Measurements from ENCODE around the gene AUTS2.

AUTS2 gene

DNA sequence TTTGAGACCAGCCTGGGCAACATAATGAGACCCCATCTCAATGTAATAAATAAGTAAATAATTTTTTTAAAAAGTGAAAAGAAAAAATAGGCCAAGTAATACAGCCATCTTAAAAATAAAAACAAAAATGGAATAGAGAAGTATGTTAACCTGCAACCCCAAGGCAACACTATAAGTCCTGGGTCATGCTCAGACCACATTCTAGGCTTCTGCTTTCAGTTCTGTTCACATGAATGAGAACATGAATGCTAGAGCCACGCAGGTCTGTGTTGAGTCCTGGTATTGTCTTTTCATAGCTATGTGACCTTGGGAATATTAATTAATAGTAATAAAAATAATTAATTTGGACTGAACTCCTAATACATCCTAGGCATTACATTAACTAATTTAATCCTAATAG, 284.0 kb downstream of the AUTS2 start:
- Mint-ChIP-seq H3K4me3 (no peak overlapping the region), H3K27ac (no peak overlapping the region), H3K9me3 (ENCODE audit: low read depth) (no peaks in the 10 kb centered on the region), H3K27me3 (peaks cover 1% of the 10 kb centered on the region), H3K4me1 (ENCODE audit: low read depth) (no peaks in the 10 kb centered on the region), H3K36me3 (no peaks in the 10 kb centered on the region)

DNA sequence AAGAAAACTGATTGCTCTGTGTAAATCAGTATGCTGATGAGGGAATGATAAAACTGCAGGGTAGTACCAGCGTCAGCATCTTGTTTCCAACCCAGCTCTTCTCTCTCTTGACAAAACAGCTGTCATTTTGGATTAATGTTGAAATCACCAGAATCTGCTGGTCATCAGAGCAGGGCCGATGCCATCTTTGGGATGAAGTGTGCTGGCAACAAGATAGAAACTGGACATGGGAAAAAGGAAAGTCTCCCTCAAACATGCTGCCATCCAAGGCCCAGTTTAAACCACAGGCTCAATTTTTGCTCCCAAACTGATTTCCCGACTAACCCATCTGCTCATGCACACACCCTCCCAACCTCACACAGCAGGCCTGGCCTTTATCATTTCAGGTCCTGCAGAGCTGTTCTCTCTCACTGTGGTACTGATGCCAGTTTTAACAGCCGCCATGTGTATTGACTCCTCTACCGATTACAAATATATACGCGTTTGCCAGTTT, 285.2 kb downstream of the AUTS2 start:
- no peak overlapping the region for H3K4me3 Mint-ChIP-seq
- no peaks in the 10 kb centered on the region for H3K9me3 Mint-ChIP-seq (ENCODE audit: low read depth)
- H3K27ac Mint-ChIP-seq, result no peak overlapping the region
- no peaks in the 10 kb centered on the region for H3K36me3 Mint-ChIP-seq
- no peaks in the 10 kb centered on the region for H3K4me1 Mint-ChIP-seq (ENCODE audit: low read depth)
- peaks cover 1% of the 10 kb centered on the region for H3K27me3 Mint-ChIP-seq

DNA sequence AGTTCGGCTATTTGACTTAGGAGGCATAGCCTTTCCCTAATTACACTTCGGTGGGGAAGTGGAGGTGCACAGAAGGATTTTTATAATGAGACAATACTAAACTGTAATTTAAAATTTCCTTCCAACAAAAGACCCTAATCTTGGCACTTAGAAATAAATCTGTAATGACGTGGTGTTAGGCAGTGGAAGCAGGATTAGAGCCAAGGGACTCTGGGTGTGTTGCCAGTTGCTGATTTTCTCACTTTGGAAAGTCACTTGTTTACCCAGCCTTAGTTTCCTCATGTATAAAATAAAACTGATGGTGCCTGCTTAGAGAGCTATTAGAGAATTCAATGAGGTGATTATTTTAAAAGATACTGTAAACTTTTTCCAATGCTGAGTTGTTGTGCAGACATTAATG, 287.2 kb downstream of the AUTS2 start:
- Mint-ChIP-seq H3K4me1 (ENCODE audit: low read depth) (no peaks in the 10 kb centered on the region), H3K27me3 (no peaks in the 10 kb centered on the region), H3K36me3 (no peaks in the 10 kb centered on the region), H3K9me3 (ENCODE audit: low read depth) (no peaks in the 10 kb centered on the region), H3K4me3 (no peak overlapping the region), H3K27ac (no peak overlapping the region)

- Mint-ChIP-seq H3K9me3 (ENCODE audit: low read depth) (no peaks in the 10 kb centered on the region), H3K27me3 (no peaks in the 10 kb centered on the region), H3K4me3 (no peak overlapping the region), H3K36me3 (no peaks in the 10 kb centered on the region), H3K27ac (no peak overlapping the region), H3K4me1 (ENCODE audit: low read depth) (no peaks in the 10 kb centered on the region)
These were observed 291.2 kb downstream of the AUTS2 start for GRCh38 chr7:69889338-69889975.

DNA sequence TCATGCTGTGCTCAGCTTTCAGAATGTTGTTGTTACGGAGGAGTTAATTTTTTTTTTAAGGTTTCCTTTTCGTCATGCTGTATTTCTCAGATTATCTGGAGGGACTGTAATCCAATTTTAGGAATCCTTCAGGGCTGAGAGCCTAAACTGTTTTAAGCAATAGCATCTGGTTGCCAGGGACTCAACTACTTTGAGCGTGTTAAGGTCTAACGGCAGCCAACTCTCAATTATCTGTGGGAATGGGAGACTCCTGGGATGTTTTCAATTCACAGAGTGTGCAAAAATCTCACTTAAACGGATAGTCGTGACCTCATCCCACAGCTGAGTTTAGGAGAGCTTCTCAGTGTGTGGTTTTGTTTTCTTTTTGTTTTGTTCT, 291.7 kb downstream of the AUTS2 start:
- H3K36me3 Mint-ChIP-seq, result no peaks in the 10 kb centered on the region
- H3K27me3 Mint-ChIP-seq, result no peaks in the 10 kb centered on the region
- H3K4me3 Mint-ChIP-seq, result no peak overlapping the region
- no peaks in the 10 kb centered on the region for H3K9me3 Mint-ChIP-seq (ENCODE audit: low read depth)
- no peak overlapping the region for H3K27ac Mint-ChIP-seq
- no peaks in the 10 kb centered on the region for H3K4me1 Mint-ChIP-seq (ENCODE audit: low read depth)

DNA sequence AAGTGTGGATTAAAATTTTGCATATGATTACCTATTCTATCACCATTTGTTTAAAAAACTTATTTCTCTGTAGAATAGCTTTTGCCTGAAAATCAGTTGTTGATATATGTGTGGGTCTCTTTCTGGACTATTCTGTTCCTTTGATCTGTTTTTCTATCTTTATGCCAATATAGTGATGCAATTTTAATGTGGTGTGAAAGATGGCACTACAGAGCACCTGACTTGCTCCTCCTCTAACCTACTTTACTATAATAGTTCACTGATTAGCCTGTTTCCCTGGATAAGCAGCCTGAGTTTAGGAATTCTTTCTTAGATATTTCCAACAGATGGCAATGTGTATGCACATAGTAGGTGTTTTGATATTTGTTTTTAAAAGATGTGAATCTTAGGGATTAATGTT, 294.5 kb downstream of the AUTS2 start:
- H3K9me3 Mint-ChIP-seq (ENCODE audit: low read depth), result no peaks in the 10 kb centered on the region
- H3K27ac Mint-ChIP-seq, result no peak overlapping the region
- no peak overlapping the region for H3K4me3 Mint-ChIP-seq
- no peaks in the 10 kb centered on the region for H3K4me1 Mint-ChIP-seq (ENCODE audit: low read depth)
- no peaks in the 10 kb centered on the region for H3K27me3 Mint-ChIP-seq
- H3K36me3 Mint-ChIP-seq, result no peaks in the 10 kb centered on the region

- Mint-ChIP-seq H3K27me3 (no peaks in the 10 kb centered on the region), H3K4me1 (ENCODE audit: low read depth) (no peaks in the 10 kb centered on the region), H3K36me3 (no peaks in the 10 kb centered on the region), H3K9me3 (ENCODE audit: low read depth) (no peaks in the 10 kb centered on the region), H3K4me3 (no peak overlapping the region), H3K27ac (no peak overlapping the region)
These were observed 295.6 kb downstream of the AUTS2 start for GRCh38 chr7:69893906-69894305.

- H3K36me3 Mint-ChIP-seq, result no peaks in the 10 kb centered on the region
- no peaks in the 10 kb centered on the region for H3K9me3 Mint-ChIP-seq (ENCODE audit: low read depth)
- no peak overlapping the region for H3K27ac Mint-ChIP-seq
- H3K4me3 Mint-ChIP-seq, result no peak overlapping the region
- no peaks in the 10 kb centered on the region for H3K27me3 Mint-ChIP-seq
- no peaks in the 10 kb centered on the region for H3K4me1 Mint-ChIP-seq (ENCODE audit: low read depth)
These were observed 297.2 kb downstream of the AUTS2 start for GRCh38 chr7:69895446-69895845.

DNA sequence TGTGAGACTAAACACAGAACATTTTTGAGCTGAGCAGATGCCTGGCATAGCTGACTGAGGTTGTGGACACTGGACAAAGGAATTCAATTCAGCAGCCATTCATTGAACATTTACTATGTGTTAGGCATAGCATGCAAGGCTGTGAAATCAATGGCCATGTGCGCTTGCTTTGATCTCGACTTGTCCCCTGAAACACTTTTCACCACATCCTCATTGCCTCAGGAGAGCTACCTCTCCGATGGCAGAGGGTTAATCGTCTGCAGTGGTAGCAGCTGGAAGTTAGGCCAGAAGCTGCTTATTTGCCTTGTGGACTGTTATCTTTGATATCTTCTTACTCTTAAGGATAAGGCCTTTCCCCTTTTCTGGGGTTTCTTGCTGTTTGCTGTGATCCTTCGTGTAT, 297.8 kb downstream of the AUTS2 start:
- H3K9me3 Mint-ChIP-seq (ENCODE audit: low read depth), result no peaks in the 10 kb centered on the region
- H3K27me3 Mint-ChIP-seq, result no peaks in the 10 kb centered on the region
- H3K4me1 Mint-ChIP-seq (ENCODE audit: low read depth), result no peaks in the 10 kb centered on the region
- no peaks in the 10 kb centered on the region for H3K36me3 Mint-ChIP-seq
- no peak overlapping the region for H3K4me3 Mint-ChIP-seq
- H3K27ac Mint-ChIP-seq, result no peak overlapping the region

GRCh38 chr7:69898189-69898588, 299.9 kb downstream of the AUTS2 start:
- H3K36me3 Mint-ChIP-seq, result no peaks in the 10 kb centered on the region
- no peak overlapping the region for H3K4me3 Mint-ChIP-seq
- H3K27ac Mint-ChIP-seq, result no peak overlapping the region
- H3K4me1 Mint-ChIP-seq (ENCODE audit: low read depth), result no peaks in the 10 kb centered on the region
- H3K27me3 Mint-ChIP-seq, result peaks cover 2% of the 10 kb centered on the region
- H3K9me3 Mint-ChIP-seq (ENCODE audit: low read depth), result no peaks in the 10 kb centered on the region

- H3K27me3 Mint-ChIP-seq, result peaks cover 2% of the 10 kb centered on the region
- H3K9me3 Mint-ChIP-seq (ENCODE audit: low read depth), result no peaks in the 10 kb centered on the region
- no peaks in the 10 kb centered on the region for H3K36me3 Mint-ChIP-seq
- H3K27ac Mint-ChIP-seq, result no peak overlapping the region
- no peaks in the 10 kb centered on the region for H3K4me1 Mint-ChIP-seq (ENCODE audit: low read depth)
- H3K4me3 Mint-ChIP-seq, result no peak overlapping the region
These were observed 305.1 kb downstream of the AUTS2 start for GRCh38 chr7:69903410-69903809.

GRCh38 chr7:69906283-69906995, 308.2 kb downstream of the AUTS2 start:
- H3K36me3 Mint-ChIP-seq, result no peaks in the 10 kb centered on the region
- H3K27me3 Mint-ChIP-seq, result no peaks in the 10 kb centered on the region
- H3K4me3 Mint-ChIP-seq, result no peak overlapping the region
- no peaks in the 10 kb centered on the region for H3K9me3 Mint-ChIP-seq (ENCODE audit: low read depth)
- H3K4me1 Mint-ChIP-seq (ENCODE audit: low read depth), result no peaks in the 10 kb centered on the region
- H3K27ac Mint-ChIP-seq, result no peak overlapping the region

DNA sequence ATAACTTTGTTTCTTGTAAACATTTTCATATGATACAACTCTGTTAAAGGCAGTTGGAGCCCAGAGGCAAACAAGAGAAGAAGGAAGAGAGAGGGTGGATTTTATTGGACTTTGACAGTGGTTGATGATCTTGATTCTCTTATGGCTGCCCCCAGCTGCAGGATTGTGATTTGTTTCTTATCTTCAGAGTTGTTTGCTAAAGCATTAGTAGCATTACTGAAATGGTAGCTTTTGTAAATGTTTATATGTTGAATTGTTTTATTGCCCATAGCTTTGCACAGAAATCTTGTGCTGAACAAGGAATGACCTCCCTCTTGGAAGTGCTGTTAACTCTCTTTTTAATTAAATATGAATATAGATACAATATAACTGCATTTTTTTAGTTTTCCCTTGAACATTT, 309.4 kb downstream of the AUTS2 start:
- no peaks in the 10 kb centered on the region for H3K36me3 Mint-ChIP-seq
- H3K9me3 Mint-ChIP-seq (ENCODE audit: low read depth), result peaks cover 3% of the 10 kb centered on the region
- no peaks in the 10 kb centered on the region for H3K27me3 Mint-ChIP-seq
- H3K4me1 Mint-ChIP-seq (ENCODE audit: low read depth), result no peaks in the 10 kb centered on the region
- no peak overlapping the region for H3K27ac Mint-ChIP-seq
- no peak overlapping the region for H3K4me3 Mint-ChIP-seq

- Mint-ChIP-seq H3K9me3 (ENCODE audit: low read depth) (peaks cover 3% of the 10 kb centered on the region), H3K27ac (no peak overlapping the region), H3K27me3 (no peaks in the 10 kb centered on the region), H3K4me1 (ENCODE audit: low read depth) (no peaks in the 10 kb centered on the region), H3K36me3 (no peaks in the 10 kb centered on the region), H3K4me3 (no peak overlapping the region)
These were observed 310.2 kb downstream of the AUTS2 start for GRCh38 chr7:69908454-69908853.

DNA sequence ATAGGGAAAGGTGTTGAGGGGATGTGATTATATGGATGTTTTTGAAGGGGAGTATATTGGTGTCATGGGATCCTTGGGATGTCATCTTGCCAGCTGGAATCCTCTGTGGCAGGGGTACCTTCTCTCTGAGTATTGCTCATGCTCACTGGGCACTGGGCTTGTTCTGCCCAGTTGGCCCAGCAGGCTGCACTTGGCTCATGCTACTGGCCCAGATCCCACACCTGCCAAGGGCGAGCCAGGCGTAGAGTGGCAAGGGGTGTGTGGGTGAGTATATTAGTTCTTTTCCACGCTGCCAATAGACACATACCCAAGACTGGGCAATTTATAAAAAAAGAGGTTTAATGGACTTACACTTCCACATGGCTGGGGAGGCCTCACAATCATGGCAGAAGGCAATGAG, 311.9 kb downstream of the AUTS2 start:
- no peaks in the 10 kb centered on the region for H3K36me3 Mint-ChIP-seq
- H3K4me3 Mint-ChIP-seq, result no peak overlapping the region
- no peak overlapping the region for H3K27ac Mint-ChIP-seq
- peaks cover 3% of the 10 kb centered on the region for H3K9me3 Mint-ChIP-seq (ENCODE audit: low read depth)
- no peaks in the 10 kb centered on the region for H3K4me1 Mint-ChIP-seq (ENCODE audit: low read depth)
- H3K27me3 Mint-ChIP-seq, result no peaks in the 10 kb centered on the region

DNA sequence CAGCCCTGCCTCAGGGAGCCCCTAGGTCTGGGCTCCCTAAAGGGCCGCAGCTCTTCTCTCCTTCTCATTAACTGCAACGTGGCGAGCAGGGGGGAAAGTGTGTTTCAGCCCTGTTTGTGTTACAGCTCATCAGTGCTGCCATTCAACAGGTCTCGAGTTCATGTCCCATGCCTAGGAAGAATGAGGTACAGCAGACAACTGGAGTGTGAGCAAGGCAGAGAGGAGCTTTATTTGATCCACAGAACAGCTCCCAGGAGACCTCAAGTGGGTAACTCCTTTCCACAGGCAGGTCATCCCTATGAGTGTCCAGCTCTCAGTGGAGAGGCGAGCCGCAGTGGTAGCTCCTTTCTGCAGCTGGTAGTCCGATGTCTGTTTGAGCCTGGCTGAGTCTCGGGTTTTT, 313.1 kb downstream of the AUTS2 start:
- Mint-ChIP-seq H3K4me1 (ENCODE audit: low read depth) (no peaks in the 10 kb centered on the region), H3K27ac (no peak overlapping the region), H3K4me3 (no peak overlapping the region), H3K27me3 (no peaks in the 10 kb centered on the region), H3K9me3 (ENCODE audit: low read depth) (peaks cover 3% of the 10 kb centered on the region), H3K36me3 (no peaks in the 10 kb centered on the region)
